HG03039 (cell line): ENCODE results near the gene PTPRK.

Source experiments
- ATAC-seq: cut with Tn5 transposase; IDR thresholded peaks from one replicate; pipeline ENCODE4 v1.9.1; 2021; ENCODE audit warnings: mild to moderate bottlenecking, moderate library complexity; ENCODE audit not compliant: unreplicated experiment

The PTPRK gene

DNA sequence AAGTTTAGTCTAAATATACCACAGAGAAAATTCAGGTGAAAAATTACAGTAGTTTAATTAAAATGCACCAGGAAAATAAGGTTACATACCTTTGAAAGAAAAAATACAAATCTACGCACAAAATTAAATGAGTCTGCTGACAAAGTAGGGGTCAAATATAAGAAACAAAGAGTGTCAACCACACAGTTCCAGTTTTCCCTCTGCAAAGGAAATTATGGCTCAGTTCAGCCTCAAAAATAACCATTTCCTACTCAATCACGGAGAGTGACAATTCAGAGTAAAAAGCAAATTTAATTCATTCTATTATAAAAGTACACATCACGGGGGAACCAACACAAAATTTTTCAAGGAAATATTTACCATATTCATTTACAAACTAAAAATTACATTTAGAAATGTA, 124.8 kb downstream of the PTPRK start:
- no peak for ATAC-seq

DNA sequence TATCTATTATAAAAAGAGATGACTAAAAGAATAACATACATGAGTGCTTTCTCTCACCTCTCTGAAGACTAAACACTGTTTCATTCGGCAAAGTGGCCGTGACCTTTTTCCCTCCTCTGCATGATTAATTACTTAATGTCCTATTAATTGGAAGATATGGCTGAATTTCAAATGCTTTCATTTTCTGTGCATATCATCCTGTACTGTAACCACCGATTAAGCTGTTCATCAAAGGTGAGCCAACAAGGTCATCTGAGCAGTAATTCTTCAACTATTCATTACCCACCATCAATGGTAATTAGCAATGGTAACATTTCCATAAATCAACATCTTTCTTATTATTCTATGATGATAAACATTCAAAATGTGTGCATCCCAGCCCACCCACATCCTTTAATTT, 125.2 kb downstream of the PTPRK start:
- ATAC-seq, result no peak

DNA sequence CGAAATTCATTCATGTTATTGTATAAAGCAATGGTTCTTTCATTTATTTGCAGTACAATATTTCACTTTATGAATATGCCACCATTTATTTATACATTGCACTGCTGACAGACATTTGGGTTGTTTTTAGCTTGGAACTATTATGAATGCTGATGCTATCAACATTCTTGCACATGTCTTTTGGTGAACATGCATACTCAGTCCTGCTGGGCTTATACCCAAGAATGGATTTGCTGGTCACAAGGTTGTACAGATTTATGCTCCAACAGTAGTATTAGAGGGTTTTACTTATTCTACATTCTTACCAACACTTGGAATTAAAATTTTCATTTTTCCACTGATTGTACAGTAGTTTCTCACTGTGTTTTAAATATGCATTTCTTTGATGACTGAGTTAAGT, 126.2 kb downstream of the PTPRK start:
- no peak for ATAC-seq

DNA sequence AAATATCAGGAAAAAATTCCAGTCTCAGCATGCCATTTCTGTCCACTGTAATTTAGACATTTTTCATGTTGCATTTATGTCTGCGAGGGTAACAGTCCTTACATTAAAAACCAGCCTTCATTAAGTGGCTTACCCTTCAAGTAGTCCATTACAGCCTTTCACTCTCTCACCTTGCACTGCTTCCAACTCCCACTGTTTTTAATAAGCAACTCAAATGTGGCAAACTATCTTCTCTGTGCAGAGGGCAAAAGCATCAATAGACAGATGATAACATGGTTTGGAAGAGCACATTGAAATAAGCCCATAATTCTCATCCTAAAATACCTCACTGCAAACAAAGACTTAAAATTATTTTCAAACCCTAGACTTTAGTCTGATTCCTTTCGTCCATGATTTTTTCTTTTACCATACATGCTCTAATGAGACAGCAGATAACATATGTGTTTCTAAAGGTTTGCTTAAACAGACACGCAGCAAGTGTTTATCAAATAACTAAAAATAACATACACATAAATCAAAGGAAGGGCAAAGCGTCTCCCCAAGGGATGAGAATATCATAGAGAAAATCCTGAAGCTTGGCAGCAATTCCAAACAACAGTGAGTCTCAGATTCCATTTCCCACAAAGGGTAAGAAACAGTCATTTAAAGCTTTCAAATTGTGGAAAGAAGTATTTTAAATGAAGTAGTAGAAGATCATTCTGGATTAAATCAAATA, 130.4 kb downstream of the PTPRK start:
- ATAC-seq, result no peak

DNA sequence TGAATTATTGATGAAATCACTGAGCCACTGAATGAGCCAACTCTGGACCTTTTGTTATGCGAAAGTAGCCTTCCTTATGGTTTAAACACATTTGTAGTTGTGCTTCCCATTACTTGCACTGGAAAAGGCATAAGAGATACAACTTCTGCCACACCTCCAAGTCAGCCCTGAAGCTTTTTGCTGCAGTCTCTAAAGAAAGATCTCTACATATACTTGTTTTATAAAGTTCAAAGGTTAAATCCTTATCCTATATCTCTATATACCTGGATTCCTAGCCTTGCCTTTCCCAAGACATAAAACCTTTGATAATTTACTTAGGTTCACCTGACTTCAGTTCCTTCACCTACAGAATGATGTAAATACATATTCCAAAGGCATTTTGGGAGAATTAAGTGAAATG, 132.0 kb downstream of the PTPRK start:
- ATAC-seq, result no peak

DNA sequence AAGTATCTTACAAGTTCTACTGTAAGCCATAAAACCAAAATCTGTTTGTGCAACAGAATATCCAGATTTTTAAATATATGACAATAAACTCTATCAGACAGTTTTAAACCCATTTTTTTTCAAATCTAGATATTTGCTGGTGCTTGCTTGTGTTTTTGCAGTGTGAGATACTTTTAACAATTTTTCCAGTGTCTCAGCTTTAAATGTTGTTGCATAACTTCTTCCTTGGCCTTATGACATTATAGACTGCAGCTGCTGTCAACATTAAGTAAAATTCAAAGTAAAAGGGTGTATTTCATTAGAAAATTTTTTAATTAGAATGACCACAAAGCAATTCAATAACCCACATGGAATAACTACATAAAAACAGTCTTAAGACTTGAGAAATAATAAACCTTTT, 139.5 kb downstream of the PTPRK start:
- no peak for ATAC-seq

DNA sequence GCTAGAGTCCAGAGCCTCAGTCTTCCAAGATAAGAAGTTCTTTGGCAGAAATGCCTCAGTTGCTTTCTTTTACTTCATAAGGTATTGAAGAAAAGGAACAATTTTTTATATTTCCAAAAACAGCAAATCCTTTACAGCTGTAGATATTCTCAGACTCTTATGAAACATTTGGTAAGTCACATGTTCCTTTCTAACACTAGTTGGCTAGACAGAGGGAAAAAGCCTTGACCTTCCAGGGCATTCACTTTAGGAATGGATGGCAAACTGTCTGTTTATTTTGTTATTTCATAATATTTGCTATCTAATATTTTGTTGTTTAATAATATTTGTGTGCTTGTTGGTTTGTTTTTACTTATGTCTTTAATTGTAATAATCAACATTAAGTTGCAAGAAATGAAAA, 140.8 kb downstream of the PTPRK start:
- no peak for ATAC-seq

DNA sequence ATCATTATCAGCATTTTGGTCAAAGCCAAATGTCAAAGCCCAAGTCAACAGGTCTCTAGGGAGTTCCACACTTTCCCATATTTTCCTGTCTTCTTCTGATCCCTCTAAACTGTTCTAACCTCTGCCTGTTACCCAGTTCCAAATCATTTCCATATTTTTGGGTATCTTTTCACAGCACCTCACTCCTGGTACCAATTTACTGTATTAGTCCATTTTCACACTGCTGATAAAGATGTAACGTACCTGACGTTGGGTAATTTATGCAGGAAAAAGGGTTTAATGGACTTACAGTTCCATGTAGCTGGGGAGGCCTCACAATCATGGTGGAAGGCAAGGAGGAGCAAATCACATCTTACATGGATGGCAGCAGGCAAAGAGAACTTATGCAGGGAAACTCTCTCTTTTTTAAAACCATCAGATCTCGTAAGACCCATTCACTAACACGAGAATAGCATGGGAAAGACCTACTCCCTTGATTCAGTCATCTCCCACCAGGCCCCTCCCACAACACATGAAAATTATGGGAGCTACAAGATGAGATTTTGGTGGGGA, 143.4 kb downstream of the PTPRK start:
- no peak for ATAC-seq

DNA sequence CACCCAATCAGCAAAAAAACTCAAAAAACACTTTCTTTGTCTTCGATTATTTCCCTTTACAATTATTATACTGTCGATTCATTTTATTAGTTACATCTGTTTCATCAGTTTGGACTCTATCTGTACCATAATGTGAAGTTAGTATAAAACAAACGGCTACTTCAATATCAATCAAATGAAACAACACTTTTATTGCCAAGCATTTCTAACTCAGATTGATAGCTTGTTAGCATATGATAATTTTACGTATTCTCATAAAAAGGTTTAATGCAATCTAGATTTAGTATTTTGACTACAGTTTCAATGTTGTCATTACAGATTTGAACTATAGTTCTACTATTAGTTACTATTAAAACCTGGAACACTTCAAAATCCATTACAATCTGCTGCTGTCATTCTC, 149.3 kb downstream of the PTPRK start:
- no peak for ATAC-seq

DNA sequence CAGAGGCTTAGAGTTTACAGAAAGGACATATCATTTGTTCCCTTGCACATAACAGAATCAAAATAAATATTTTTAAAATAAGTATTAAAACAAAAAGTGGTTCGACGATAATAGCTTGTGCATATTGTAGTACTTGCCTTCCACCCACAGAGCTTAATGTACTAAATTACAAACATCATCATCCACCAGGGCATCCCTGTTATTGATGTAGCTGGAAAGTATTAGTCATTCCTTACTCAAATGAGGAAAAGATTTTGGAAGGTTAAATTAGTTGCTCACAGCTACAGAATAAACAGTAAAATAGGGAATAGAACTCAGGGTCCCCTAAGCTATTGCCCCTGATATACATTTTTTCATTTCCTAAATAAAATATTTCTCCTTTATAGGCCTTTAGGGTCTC, 150.3 kb downstream of the PTPRK start:
- ATAC-seq, result no peak

DNA sequence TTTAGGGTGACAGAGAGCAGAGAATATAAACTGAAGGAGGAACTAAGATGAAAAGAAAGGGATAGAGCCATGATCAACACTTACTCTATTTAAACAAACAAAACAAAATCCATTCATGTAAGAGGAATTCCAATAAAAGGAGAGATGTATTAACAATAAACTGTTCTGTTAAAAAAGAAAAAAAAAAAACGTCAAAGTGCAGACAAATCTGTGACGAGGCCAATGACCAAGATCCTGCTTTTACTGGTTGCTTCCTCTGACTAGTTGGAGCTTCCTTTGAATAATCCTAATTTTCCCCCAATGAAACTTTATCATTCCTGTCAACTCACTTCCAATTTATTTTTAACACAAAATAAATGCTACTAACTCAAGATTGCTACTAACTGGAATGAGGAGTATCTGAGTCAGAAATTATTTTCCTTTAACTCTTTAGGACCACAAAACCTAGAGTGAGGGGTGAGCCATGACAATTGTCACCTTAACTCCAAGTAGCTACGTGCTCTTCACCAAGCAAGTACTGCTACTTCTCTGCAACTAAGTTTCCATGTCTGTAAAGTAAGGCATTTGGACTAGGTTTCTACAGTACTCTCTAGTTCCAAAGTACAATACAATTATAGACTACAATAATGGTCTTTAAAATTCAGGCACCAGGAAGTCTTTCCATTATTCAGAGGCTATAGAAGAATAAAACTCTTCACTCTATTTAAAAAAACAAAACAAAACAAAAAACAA, 152.0 kb downstream of the PTPRK start:
- ATAC-seq, result no peak

DNA sequence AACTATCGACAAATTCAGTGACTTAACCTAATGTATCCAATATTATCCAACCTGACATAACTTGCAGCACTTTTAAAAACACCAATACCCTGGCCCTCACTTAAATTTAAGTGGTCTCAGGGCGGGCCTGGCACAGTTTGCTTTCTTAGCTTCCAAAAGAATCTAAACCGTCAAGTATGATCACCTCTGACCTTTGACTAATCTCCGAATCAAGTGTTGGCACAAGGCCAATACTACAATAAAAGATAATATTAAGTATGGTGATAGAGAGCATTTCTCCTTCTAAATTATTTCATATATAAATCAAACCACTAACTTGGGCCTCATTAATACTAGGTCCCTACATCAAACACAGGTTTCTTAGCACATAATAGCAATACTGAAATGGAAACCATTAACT, 153.0 kb downstream of the PTPRK start:
- ATAC-seq, result no peak

DNA sequence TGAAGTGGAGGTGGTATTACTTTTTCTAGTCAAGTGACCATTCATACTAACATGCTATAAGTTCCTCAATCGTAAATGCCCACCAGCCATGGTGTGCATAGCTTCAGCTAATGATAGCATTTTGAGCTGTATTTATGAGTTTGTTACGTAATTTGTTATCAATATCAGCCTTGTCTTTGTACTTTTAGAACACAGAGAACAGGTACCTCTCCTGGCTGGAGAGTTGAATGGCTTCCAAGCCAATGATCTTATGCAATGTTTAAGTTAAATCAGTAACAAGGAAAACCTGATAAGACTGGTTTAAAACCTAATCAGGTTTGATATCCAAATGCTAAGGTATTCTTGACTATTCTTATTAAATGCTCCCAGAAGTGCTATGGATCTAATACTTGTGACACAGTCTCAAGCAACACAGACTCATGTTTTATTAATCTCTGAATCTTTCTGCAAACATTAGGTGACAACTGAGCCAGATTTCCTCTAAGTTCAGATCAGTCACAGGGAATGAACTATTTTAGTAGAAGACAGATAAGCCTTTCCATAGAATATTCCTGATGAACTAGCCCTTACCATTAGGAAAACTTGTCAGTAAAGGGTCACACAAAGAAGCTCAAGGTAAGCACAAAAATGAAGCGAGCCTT, 154.8 kb downstream of the PTPRK start:
- no peak for ATAC-seq

DNA sequence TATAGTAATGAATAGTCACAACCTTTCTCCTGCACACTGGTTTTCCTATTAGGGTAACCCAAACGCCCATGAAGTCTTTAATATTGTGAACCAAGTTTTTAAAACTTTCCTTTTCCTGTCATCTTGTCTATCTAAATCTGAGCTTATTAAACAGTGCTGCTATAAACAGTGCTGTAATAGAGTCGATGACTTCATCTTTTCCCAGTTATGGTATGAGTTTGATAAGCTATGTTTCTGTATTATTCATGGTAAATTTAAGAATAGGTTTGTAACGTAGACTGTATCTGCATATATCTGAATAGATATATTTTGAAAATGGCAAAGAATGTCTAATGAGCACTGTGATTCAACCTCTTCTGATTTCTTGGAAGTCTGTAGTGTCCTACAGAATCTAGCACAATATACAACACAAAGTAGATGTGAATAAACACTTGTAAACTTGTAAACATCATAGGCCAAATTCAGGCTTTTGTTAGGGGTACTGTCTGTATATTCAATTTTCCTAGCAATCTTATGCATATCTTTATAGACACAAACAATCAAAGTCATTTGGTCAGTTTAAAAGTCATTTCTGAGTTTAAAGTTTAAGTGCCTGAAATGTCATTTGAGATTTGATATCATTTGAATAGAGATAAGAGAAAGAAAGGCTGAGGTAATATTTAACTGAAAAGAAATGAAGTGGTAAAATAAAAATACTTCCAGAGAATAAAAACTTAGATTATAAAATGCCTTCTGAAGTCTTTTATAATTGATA, 155.5 kb downstream of the PTPRK start:
- ATAC-seq, result no peak

DNA sequence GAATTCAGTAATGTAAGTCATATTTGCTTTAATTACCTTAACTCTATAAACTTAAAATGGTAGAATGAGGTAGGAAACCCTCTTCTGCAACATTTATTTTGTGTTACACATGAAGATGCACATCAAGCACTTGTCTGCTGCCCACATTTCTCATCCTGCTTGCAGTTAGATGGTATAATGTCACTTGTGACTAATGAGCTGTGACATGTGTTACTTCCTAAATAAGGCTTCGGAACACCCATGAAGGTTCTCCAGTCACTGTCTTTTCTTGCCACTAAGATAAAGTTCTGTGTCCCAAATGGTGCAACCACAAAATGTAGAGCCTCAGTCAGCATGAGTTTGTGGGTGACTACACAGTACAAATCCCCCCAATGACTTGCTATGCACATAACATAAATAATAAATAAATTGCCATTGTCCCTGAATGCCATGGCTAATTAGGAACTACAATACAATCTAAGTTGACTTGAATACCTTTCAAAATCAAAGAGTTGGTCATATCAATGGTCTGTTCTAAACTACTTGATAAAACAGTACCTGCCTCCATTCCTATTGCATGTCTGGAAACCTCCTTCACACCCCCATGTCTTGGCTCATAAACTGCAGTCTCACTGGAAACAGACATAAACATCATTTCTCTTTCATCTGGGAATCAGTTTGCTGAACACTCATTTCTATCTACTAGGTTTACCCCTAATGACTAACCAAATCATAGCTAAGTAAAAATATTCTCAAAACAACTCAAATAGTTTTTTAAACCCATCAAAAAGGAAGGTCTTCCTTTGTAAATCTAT, 157.2 kb downstream of the PTPRK start:
- ATAC-seq, result no peak

DNA sequence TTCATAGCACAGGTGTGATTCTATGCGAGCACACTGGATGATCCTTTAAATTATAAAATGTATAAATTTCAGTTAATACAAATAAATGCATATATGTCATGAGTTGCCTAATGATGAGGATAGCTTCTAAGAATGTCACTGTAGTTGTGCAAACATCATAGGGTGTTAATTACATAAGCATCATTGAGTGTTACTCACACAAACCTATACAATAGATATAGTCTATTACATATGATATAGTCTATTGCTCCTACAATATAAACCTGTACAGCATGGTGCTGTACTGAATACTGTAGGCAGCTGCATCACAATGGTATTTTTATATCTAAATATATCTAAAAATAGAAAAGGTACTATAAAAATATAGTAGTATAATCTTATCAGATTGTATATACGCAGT, 159.0 kb downstream of the PTPRK start:
- ATAC-seq, result no peak

DNA sequence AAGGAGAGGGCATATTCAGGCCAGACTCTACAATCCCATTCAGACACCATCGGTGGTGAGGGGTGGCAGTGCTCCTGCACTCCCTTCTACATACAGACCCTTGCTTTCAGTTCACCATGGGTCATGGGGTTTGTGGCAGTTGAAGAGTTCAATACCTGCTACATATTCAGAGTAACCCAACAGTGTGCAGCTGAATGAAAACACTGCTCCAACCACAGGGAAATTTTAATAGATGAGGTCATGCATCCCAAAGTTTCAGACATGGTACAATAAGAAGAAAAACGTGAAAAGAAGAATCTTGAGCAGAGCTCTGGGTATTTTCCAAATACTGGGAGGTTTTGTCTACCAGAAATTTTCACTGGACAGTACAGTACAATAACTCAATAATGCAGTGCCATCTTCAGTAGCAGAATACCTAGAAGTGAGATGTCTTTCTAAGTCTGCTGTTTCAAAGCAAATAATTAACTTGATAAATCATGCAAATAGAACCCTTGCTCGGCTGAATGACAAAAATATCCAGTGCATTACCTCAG, 162.1 kb downstream of the PTPRK start:
- ATAC-seq, result no peak

DNA sequence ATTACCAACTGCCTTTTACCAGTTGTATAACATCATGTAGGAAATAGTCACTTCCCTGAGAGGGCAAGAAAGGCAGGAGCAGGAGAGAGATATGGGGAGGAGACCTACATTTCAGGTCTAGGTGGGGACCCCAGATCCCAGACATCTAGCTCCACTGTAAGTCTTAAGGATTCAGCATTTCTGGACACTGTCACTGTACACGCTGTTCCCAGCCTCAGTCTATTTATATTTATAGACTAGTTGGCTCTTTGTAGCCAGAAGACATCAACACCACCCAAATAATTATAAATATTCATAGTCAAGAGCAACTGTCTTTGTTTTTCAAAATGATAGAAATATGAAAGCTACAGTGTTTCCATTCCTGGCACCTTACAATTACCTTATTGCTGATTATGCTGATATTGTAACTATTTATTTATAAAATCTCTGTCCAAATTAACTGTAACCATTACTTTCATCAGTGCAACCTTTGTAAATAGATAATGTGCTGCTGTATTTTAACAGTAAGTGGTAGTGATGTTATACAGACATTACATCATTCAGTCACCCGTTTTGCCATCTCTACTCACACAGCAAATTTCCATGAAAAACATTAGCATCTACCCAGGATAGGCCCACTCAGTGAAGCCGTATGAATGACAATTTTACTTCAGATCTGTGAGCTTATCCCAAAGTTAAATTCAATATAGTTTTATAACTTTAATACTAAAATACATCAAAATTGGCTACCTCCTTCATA, 162.8 kb downstream of the PTPRK start:
- no peak for ATAC-seq

DNA sequence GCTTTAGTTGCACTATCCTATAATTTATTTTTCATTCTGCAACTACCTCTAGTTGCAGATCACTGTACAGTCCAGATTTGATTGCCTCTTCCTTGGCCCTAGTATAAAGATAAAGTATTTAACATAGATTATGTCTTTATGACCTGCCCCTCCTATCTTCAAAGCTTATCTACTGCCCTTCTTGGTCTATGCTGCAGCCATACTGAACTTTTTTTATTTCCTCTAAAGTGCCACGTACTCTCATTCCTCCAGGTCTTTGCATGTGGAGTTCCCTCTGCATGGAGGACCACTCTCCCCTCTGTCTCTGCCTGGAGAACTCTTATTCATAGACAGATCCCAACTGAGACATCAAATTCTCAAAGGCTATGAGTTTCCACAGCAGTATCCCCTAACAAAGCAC, 168.0 kb downstream of the PTPRK start:
- no peak for ATAC-seq

DNA sequence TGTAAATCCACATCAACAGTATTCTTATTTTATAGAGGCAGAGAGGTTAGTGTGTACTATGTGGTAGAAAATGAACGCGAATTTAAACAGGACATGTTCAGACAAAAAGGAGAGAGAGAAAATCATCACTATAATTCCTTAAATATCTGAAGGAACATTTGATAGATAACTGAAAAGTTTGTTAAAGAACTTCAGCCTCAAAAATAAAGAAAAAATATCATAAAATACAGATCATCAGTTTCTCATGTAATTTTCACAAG, 169.2 kb downstream of the PTPRK start:
- no peak for ATAC-seq
